NCI-H1417 treated with DMSO at 0.1 percent for 48 hours (cell line): ENCODE results near the gene FGGY.
"Not testable (repeated sequence)": the region's sequence is repeated elsewhere in the genome, so short reads cannot be mapped to it uniquely, and the experiment has no call there.

Experiments used
- DNase-seq: peaks from one replicate; lab custom pipeline; 2025; lab: John Stamatoyannopoulos, UW

Gene FGGY

DNA sequence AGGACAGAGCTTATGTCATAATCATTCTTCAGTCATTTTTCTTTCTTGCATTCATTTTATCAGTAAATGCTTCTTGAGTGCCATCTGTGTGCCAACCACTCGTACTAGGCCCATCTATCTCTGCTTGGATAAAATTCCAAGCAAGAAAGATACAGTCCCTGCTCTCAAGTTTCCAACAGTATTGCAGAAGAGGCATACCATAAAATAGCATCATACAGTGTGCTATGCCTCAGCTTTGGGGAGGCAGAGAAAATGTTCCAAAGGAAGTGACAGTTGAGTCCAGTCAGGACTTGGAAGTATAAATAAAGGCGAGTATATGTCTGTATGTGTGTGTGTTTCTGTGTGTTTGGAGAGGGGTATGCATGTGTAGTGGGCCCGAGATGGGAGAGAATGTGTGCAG lies 404.5 kb downstream of the FGGY start:
- no peak for DNase-seq

DNA sequence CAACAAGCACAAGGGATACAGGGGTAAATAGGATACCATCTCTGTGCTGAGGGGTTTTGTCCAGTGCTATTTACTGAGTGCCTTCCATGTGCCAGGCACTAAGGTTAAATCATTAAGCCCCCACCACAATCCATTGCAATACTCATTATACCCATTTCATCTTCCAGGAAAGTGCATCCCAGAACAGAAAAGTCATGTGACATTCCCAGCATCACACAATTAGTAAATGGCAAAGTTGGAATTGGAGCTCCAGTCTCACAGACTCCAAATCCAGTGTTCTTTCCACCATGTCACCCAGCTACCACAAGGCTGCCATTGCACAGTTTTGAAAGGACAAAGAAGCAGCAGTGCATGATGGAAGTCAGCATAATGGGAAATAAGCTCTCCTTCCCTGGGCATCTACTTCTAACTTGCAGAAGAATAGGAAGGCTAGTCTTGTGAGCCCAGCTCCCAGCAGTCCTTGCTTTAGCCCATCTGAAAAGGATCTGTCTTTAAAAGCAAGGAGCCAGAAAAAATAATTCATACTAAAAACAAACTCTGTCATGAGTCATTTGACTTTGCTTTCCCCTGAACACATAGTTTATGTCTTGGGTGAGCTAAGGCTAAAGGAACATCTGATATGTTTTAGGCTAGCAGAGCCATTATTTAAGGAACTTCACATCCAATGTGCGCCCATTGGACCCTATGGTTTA lies 406.5 kb downstream of the FGGY start:
- DNase-seq, result no peak

DNA sequence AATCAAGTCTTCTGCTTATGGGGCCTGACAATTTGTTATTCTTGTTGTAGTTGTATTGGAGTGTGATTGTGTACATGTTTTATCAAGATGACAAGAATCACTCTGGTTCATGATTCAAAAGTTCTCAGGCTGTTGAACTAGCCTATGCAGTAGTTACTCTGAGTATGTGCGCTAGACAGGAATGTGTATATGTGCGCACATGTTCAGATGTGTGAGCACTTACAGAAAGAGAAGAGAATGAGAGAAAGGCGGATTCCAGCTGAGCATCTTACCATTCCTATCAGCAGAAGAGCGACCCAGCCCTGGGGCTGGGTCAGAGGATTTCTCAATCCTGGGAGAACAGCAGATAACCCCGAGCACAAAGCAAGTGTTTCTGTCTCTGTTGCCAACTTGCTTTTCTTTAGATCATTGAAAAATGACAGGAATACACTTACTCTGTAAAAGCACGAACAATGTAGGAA lies 407.1 kb downstream of the FGGY start:
- DNase-seq, result no peak

DNA sequence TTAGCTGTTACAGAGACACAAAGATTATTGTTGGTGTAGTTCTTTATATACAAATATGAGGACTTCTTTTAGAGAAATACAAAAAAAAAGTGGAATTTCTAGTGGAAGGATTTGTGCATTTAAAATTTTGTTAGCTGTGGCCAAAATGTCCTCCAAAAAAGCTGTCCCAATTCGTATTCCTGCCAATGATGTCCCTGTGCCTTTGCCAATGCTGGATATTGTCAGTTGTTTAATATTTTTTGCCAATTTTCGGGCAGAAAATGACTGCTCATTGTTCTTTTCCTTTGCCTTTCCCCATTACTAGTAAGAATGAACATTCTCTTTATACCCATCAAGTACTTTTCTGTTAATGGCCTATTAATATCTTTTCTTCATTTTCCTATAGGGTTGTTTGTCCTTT lies 407.8 kb downstream of the FGGY start:
- no peak for DNase-seq

DNA sequence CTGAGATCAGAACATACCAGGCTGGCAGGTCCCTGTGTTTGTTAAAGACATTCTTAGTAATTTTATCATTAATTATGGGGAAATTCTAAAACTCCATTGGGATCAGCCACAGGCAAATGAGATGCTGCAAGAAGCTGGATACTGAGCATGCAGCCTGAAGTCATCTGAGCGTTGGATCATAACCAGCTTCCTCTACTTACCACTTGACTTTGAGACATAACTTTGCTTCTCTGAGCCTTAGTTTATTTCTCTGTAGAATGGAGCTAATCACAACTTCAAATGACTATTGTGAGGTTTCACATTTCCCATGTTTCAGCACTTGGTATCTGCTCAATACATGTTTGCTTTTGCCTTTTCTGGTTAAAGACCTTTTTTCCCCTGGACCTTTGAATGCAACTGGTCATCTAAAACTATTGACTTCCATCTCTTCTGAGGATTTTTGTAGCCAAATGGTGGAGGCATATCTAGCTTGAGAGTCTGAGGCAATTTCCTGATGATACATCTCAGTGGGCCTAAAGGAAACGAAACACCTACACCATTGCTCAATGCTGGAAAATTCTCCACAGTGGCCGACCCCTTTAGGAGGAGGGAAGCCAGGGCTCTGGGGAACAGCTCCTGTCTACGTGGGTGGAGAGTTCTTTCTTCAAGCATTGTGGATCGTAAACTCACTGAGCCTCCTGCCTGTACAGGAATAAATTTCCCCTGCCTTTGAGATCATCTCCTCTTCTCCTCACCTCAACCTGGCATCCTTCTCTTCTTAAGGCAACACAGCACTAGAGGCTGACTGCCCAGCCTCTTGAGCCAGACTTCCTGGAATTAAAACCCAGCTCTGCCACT lies 408.8 kb downstream of the FGGY start:
- DNase-seq, result no peak

DNA sequence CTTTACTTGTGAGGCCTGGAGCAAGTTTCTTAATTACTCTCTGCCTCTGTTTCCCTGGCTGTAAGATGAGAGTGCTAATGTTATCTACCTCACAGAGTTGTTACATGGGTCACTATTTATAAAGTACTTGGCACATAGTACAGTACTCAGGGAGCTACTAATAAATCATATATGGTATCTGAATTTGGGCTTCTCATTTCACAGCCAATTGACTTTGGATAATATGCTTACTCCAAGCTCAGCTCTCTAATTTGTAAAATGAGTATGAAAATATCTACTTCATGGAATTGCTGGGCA lies 409.4 kb downstream of the FGGY start:
- DNase-seq, result no peak

- DNase-seq, result no peak
Observed at GRCh38 chr1:59707178-59707791, 410.4 kb downstream of the FGGY start.

DNA sequence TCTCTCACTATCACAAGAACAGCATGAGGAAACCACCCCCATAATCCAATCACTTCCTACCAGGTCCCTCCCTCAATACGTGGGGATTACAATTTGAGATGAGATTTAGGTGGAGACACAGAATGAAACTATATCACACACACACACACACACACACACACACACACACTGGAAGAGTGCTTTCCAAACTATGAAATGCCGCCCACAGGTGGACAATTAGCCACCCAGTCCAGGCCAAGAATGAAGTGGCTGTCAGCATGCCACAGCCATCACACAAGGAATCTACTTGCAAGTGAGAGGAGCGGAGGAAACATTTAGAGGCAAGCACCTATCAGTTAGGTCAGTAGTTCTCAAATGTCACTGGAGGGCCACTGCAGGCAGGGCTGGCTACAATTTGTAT lies 412.4 kb downstream of the FGGY start:
- DNase-seq, result no peak

DNA sequence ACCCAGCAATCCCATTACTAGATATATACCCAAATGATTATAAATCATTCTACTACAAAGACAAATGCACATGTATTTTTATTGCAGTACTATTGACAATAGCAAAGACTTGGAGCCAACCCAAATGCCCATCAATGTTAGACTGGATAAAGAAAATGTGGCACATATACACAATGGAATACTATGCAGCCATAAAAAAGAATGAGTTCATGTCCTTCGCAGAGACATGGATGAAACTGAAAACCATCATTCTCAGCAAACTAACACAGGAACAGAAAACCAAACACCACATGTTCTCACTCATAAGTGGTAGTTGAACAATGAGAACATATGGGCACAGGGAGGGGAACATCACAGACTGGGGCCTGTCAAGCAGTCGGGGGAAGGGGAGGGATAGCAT lies 414.0 kb downstream of the FGGY start:
- DNase-seq, result not testable (repeated sequence)

GRCh38 chr1:59714219-59714618 lies 417.3 kb downstream of the FGGY start:
- DNase-seq, result no peak

DNA sequence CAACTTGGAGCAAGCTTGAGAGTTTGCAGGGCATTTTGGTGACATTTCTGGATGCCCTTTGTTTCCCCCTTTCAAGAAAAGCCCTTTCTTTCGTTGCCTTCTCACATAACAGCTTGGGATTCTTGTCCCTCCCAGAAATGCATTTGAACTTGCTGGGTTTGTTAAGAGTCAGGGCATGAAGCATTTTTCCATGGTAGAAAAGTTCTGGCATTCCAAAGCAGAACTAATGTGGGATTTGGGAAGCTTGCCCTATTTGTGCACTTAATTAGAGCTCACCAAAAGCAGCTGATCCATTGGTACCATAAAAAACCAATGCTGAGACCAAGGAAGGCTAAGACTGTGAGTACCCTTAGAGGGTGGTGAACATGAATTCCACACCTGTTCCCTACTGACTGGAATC lies 418.1 kb downstream of the FGGY start:
- DNase-seq, result no peak

DNA sequence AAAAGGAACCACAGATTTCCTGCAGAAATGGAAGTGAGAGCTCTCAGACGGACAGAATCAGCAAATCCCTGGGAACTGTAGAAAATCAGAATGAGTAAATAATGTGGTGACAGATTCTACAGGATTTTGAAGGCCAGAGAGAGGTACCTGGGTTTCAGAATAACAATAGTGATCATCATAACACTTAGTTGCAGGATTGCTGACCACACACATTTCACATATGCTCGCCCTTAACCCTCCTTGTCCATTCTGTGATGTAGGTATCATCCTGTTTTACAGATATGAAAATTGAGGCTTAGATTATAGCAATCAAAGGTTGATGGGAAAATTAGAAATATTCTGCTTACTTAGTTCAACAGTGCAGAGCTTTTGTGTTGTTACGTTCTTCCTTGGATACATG lies 419.9 kb downstream of the FGGY start:
- DNase-seq, result no peak

DNA sequence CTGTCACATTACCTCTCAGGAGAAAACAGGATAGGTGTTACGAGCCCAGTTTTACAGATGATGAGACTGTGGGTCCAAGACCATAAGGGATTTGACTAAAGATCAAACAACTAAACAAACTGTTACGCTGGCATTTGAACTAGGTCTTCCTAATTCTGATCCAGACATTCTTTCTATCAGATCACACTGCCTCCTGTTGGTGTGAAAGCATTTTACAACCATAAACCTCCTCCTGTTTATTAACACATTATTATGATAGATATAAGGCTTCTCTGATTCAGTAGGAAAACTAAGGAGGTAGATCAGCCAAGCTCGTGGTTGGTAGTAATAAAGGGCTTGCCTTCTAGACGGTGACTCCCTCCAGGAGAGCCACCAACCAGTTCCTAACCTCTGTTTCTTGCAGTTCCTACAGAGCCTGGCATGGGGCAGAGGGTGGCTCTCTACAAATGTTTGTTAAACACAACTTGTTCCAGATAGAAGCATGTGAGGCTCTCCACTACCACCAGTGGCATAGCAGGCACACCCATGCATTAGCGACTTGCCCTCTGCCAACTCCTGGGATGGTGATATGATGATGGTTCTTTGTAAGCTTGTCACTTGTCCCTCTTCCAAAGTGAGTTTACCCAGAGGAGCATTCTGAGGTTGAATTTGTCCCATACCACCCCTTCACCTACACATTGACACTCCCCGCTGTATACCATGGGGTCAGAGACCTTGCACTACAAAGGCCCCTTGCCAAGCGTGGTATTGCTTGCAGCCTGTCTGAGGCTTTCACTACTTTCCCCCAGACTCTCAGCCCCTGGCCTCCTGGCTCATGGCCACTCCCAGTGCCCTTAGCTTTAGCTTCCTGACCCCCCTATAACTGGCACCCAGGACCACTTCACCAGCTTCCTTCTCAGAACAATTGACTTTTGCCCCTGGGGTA lies 421.4 kb downstream of the FGGY start:
- DNase-seq, result no peak

DNA sequence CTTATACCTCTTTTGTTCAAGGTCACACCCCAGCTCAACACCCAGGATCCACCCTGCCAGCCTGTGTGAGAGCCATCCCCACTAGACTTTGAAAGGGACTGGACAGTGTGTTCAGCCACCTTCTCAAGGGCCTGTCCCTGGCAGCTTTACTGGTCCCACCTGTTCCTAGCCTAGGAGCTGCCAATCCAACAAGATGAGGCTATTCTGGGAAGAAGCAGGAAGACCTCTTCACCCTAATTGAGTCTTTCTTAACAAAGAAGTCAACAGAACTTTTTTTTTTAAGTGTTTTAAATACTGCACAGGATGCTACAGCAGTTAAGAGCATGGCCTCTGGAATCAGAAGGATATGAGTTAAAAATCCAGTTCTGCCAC lies 422.1 kb downstream of the FGGY start:
- DNase-seq, result no peak

- no peak for DNase-seq
Observed at GRCh38 chr1:59720326-59721115, 423.6 kb downstream of the FGGY start.

DNA sequence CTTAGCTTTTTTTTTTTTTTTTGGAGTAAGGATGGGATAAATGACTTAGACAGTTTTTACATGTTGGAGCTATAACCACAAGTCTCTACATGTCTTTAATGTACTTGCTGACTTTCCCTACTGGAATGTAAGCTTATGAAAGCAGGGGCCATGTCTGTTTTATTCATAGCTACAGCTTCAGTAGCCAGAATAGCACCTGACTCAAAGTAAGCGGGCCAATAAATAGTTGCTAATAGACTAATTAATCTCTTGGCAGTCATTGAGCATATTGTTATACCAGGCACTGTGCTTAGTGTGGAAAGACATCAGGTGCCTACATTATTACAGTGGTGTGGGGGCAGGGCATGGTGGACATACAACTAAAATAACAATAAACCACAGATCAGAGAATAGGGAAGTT lies 433.4 kb downstream of the FGGY start:
- no peak for DNase-seq

GRCh38 chr1:59730759-59731478 lies 434.0 kb downstream of the FGGY start:
- DNase-seq, result no peak

DNA sequence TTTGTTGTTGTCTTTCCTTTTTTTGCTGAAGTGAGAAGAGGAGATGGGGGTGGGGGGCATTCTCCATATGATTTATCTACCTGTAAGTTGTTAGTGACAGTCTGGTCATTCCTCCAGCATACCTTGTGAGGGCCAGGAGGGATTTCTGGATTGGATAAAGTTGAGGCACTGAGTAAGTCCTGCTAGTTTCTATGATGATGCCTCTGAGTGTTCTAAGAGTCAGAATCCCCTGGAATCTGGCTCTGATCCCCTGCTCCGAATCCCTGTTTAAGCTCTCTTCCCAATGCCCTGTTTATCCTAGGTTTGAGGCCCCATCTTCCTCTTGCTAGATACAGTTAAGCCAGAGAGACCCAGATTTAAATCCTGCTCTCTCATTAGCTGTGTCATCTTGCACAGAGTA lies 434.7 kb downstream of the FGGY start:
- DNase-seq, result no peak

GRCh38 chr1:59732214-59732955 lies 435.5 kb downstream of the FGGY start:
- DNase-seq, result no peak
